NCI-H1930 (cell line): ENCODE results near the gene WDPCP.
"Not testable (repeated sequence)": the region's sequence is repeated elsewhere in the genome, so short reads cannot be mapped to it uniquely, and the experiment has no call there.

ENCODE experiments used
- DNase-seq, 2 experiments: peaks; one replicate each; lab custom pipeline; 2025; lab: John Stamatoyannopoulos, UW

Gene WDPCP

DNA sequence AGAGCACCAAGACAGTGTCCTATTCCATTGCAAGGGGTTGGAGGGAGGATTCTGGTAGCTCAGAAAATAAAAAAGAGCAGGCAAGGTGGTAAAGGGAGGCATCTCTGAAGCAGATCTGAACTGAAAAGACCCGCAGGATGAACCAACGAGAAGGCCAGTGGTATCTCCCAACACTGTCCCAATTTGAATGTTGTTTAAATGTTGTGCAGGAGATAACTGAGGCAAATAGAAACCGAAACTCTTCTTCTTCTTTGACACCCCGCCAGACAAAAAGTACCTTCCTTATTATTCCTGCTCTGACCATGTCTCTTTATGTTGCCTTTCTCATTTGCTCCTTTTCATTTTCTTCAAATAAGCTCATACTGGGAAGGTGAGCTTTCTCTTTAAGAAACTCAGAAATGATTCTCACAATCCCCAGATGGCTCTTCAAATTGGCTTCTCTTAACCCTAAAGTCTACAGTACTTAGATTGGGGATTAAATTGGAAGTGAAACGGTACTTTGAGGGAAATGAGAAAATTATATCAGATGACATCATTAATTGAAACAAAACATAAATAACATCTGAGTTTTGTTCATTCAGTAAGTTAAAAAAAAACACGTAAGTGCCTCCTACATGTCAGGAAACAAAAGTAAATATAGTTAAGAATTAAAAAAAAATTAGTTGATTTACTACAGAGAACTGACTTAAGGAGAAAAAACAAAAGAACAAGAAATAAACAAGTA is 143.6 kb downstream of the WDPCP start:
- DNase-seq: no peak

DNA sequence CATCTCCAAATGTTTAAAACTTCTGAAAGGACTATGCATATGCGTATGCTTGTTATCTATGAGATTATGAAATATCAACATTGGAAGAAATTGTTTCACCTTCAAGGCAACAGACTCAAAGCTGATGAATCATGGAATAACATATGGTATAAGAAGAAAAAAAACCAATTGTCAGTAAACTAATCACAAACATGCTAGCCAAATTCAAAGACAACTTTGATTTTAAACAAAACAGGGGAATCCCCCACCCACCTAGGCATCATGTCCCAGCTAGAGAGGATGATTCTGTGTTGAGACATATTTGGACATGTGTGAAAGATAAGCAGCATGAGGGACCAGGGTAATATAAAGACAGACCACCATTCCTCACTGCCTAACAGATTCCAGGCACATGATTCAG is 147.7 kb downstream of the WDPCP start:
- no peak for DNase-seq

DNA sequence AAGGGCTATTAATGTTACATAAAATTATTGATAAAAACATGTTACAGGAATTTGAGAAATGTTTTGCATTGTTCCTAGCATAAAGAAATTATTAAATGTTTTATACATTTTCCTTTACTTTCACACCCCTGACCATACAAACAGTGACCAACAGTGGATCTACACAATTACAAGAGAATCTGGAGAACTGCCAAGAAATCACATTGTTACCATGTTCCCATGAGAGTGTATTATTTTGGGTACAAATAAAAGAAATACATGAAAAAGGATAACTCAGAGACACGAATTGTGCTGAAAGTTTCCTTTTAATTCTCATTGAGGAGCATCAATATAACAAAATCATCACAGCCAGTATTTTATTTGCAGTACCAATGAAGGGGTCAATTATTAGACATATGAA is 150.1 kb downstream of the WDPCP start:
- DNase-seq: no peak

DNA sequence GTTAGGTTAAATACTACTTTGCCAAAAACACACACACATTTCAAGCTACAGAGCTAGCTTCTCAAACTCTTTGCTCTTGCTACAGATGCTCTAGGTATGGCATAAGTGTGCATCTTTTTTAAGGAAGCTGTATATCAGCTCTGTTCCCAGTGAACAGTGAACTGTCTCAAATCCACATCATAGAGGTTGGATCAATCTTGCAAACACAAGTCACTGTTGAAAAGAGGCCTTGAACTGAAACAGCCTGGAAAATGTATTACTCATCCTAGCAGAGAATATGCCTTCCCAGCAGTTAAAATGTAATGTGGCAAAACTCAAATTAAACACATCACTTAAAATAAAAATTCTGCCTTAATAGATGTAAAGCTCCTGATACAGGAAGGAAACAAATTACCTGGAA is 151.8 kb downstream of the WDPCP start:
- DNase-seq: no peak

DNA sequence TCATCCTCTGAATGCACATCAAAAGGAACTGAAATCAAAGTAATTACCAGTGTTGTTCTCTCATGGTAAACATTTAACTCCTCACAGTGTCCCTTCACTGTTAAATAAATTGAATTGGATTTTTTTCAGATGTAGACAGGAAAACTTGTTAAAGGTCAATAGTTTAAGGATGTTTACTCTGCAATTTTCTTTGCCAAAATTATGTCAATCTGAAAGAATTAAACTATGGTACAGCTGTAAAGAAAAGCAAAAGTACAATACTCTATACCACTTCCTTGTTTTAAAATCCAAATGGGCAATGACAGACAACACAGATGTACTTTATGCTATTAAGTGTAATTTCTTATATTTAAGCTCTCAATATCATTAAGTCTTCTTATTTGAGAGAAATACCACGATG is 153.2 kb downstream of the WDPCP start:
- DNase-seq: no peak

DNA sequence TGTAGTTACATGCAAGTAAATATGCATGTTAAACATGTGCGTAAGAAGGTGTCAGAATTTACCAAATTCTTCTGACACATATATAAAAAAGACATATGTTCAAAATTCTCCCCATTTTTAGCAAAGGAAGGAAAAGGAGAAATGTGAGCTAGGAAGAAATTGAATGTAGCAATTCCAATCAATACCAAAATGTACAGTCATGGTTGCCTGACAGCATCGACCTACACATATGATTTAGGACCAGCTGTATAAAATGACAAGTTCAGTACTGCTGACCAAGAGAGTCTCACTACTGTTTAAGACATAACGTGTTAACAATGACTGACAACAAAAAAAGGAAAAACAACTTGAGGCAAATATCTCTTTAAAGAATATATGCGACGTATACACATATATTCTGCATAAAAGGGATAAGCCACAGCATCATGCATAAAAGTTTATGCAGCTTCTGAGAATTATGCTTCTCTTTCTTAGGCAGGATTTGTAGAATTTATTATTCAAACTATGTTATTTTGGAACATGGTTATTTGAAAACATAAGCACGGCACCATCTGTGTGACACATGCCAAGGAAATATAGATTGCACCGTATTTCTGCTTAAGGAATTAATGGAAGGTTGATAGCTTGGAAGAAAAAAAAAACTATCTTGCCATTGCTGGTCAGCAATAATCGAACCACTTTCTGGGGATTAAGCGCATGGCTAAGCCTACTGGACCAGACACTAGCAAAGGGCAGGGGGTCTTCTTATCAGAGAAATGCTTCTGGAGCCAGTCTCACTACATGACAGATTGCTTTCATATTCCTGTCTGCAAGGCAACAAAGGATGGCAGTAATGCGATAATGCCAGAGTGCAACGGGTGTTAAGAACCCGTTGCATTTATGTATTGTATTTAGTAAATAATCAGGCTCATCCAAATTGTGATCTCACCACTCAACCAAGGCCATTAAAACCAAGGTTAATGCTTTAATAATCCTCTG is 154.0 kb downstream of the WDPCP start:
- no peak for DNase-seq

DNA sequence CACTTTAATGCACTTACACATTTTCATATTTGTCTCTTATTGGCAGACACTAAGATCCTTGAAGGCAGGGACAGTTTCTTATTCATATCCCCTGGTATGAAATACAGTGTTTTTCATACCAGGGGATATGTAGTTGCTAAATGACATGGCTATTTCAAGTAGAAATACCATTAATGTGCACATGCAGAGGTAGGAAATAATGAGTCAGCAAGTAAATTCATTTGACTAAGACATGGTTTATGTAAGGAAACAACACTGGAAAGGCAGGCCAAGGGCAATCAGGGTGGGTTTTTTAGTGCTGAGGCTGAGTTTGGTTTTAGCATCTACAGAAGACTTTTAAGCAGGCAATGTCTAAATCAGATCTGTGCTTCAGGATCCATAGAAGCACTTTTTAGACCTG is 155.9 kb downstream of the WDPCP start:
- no peak for DNase-seq

DNA sequence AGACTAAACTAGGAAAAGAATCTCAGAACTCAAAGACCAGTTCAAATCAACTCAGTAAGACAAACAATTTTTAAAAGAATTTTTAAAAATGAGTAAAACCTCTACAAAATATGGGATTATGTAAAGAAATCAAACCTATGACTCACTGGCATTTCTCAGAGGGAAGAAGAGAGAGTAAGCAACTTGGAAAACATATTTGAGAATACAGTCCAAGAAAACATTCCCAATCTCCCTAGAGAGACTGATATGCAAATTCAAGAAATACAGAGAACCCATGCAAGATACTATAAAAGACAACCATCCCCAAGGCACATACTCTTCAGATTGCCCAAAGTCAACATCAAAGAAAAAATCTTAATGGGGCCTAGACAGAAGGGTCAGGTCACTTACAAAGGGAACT is 162.7 kb downstream of the WDPCP start:
- DNase-seq: no peak

DNA sequence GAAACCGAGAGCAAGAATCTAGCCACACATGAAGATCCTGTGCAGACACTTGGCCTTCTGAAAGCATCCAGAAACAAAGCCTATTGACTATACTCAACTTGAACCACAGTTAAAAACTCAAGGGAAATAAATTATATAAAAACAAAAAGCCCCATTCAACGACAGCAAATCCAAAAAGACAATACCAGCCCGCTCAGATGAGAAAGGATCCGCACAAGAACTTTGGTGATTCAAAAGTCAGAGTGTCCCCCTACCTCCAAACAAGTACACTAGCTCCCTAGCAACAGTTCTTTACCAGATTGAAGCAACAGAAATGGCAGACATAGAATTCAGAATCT is 163.2 kb downstream of the WDPCP start:
- DNase-seq: no peak

DNA sequence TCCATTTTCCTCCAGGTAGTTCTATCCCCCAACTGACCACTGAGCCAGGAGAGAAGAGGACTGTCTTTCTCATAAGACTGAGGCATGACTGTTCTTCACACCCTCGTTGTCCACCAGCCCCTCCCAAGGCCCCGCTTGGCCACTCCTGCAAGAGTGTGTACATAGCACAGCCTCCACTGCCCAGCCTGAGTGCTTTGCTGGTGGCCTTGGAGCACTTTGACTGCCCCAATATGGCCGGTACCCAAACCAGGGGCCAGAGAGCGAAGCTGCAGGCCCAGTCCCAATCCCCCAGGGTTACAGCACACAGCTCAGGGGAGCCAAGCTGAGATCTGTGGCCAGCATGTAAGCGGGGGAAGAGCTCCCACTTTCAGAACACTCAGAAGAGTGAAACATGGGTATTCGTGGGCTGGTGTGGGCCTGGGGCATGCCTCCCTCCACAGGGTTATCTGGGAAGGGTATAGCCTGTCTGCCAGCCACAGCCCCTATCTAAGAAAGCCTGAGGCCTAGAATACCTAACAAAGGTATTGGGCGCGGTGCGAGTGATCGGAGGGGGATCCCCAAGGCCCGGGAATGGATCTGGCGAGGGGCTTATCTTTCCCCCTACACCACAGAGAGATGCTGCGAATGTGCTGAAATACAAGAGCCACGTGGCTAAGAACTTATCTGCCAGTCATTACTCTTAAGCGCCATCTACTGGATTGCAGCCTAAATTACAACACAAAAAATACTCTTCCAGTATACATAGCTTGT is 163.8 kb downstream of the WDPCP start:
- no peak for DNase-seq

DNA sequence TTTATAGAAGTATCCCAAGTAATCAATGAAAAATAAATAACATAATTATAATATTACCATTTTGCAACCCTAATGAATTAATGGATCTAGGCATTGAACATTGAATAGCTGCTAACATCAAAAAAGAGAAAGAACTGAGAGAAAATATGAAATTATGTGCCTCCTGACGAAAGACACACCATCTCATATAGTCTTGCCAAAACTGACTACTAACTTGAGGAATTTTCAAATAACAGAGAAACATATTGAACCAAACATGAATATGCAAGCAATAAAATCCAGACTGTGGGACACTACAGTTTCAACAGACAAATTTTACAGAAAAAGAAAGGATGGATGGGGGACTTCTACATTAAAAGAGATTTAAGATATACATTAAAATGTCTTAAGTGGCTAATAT is 165.7 kb downstream of the WDPCP start:
- no peak for DNase-seq

DNA sequence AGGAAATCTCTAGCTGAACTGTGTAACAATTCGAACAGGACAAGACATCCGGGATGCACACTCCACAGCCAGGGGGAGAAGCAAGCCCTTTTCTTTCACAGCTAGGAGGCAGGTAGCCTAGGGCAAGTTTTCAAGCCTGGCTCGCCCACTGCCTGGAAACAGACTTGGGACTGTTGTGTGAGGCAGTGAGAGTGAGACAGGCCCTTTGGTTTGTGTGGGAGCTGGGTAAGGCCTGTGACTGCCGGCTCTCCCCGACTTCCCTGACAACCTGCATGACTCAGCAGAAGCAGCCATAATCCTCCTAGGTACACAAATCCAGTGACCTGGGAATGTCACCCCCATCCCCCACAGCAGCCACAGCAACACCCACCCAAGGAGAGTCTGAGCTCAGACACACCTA is 179.7 kb downstream of the WDPCP start:
- no peak for DNase-seq

DNA sequence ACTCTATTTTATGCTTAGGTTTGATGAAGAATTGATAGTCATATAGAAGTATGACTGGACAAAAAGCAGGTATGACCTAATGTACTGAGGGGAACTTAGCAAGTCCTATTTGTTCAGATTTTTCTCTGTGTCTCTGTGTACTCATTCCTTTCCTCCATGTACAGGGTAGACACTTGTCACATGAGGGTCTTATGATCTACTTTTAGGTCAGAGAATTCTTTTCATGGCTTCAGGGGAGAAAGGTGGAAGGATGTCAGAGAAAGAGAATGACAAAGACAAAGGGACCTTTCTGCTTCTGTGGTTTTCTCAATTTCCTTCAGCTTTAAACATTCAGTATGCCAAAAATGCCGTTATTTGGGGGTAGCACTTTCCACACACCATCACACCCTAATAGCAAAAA is 181.6 kb downstream of the WDPCP start:
- no peak for DNase-seq

DNA sequence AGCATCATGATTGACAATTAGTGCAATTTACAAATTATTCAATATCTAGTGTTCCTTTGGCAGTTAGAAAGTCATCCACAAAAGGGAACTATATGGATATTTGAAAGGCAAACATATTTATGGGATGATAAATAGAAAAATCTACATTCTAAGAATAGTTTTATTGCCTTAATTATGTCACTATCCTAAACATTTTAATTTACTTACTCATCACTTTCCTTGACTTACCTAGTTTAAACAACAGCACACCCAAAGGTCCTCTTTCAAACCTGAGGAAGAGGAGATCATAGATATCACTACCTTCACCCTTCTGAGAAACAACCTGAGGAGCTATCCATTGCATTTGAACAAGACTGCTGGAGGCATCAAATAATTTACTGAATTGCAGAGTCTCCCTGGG is 184.5 kb downstream of the WDPCP start:
- DNase-seq: no peak

DNA sequence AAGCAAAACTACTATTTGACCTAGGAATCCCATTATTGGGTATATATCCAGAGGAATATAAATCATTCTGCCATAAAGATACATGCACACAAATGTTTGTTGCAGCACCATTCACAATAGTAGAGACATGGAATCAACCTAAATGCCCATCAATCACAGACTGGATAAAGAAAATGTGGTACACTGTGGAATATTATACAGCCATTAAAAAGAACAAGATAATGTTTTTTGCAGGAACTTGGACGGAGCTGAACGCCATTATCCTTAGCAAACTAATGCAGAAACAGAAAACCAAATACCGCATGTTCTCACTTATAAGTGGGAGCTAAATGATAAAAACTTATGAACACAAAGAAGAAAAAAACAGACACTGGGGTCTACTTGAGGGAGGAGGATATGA is 185.4 kb downstream of the WDPCP start:
- not testable (repeated sequence) for DNase-seq

DNA sequence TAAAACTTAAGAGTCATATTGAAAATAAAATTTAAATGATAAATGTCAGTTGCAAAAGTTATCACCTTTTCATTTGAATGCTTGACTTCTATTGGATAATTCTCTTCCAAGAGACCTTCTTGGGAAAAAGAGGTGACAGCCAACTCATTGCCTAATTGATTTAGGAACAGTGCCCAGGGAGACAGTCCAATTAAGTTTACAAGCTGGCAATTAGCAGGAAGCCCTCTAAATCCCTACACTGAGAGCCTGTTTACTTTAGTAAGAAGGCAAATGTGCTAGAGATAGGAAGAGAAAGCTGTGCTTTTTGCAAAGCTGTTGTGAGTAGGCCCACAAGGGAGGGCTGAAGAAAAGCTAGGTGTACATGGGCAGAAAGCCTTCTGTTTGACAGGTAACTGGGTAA is 189.1 kb downstream of the WDPCP start:
- peak in 1 of 2 experiments; percentile 2 for DNase-seq

DNA sequence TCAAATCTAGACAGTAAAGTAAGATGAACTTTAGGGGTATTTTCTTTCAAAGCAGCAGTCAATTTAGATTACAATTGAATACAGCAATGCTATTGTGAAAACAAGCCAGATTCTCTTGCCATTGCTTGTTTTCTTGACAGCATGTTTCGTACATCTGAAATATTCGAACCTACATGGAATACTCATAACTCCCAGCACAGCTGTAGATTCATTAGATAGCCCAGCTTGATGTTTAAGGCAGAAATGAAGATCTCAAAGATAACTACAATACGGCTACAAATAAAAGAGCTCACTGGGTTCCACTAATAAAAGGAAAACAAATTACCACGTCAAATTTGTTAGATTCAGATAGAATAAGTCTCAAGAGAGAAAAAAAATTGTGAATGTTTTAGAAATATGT is 208.8 kb downstream of the WDPCP start:
- no peak for DNase-seq

DNA sequence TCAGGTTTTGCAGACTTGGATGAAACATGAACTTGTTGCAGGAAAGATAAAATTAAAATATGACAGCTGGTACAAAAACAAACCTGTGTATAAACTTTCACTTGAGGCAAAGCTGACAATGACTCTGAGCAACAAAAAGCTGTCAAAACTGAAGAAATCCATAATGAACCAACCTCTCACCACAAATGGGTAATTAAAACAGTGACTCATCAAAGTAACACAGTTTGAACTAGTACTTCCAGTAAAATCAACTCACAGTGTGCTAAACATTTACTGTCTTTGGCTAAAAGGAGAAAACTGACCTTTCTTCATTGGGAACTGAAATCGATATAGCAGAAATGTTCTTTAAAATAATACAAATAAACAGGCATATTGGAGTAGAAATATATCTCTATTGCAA is 209.7 kb downstream of the WDPCP start:
- no peak for DNase-seq

DNA sequence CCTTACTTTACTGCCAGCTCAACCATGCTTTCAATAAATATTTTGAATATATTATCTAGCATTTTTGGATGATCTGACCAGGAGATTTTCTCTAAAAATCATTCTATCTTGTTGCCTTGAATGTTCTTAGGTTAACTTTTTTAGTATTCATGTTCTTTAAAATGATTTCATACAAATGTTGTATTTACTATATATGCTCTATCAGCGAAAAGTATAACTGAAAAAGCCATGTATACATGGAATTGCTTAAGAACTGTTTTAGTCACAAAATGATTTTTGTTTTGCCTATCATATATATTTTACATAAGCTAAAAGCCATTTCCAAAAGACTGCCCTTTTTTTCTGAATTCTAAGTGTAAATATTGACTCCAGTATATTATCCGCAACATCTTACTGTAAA is 213.9 kb downstream of the WDPCP start:
- DNase-seq: no peak

DNA sequence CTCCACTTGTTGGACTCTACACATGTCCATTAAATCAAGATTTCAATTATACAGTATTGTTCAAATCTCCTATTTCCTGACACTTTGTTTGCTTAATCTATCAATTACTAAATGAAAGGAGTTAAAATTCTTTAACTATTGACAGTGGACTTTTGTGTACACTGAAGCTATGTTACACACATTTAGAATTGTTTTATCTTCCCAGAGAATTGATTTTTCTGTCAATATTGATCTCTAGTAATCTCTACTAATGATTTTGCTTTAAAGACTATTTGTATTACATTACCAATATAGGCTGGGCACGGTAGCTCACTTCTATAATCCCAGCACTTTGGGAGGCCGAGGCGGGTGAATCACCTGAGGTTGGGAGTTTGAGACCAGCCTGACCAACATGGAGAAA is 215.7 kb downstream of the WDPCP start:
- DNase-seq: no peak

DNA sequence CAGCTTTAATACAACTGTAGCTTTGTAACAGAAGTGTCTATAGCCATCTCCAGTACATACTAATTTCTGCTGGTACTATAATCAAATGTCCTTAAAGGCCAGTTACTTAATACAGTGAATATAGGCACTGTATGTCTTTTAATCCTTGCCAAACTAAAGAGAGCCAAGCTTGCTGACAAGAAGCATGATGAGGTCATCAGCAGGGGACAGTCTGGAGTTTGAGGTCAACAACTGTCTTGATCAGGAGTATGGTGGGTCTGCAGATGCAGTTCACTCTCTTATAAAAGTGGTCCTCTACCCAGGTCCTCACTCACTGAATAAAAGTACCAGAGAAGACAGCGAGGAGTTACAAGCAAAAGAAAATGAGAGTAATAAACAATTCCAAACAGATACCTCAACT is 219.1 kb downstream of the WDPCP start:
- no peak for DNase-seq

DNA sequence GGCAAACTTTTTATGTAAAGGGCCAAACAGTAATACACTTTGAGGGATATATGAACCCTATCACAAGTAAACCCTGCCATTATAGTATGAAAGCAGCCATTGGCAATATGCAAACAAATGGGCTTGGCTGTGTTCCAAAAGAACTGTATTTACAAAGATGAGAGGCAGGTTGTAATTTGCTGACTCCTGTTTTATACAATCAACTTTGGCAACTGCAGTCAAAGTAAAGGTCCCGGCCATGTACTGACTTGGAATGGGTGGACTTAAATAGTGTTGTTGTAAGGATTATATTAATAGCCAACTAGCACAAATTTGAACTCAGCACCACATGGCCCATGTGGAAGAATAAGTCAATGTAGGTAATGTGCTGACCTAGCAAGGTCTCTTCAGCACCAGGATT is 223.4 kb downstream of the WDPCP start:
- DNase-seq: peak in 1 of 2 experiments; percentile 46

DNA sequence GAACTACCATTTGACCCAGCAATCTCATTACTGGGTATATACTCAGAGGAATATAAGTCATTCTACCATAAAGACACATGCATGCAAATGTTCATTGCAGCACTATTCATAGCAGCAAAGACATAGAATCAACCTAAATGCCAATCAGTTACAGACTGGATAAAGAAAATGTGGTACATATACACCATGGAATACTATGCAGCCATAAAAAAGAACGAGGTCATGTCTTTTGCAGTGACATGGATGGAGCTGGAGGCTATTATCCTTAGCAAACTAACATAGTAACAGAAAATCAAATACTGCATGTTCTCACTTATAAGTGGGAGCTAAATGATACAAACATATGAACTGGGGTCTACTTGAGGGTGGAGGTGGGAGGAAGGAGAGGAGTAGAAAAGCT is 230.6 kb downstream of the WDPCP start:
- not testable (repeated sequence) for DNase-seq
